ENCODE results near the gene NQO1.

GRCh38 chr16:69712914-69713581, 13.3 kb downstream of the NQO1 start:
- no peak for TF ChIP-seq POLR2AphosphoS5 (IDR thresholded peaks at IDR 0.05; ENCODE audit: low read depth, low read length)
- TF ChIP-seq PAX5 (IDR thresholded peaks at IDR 0.05; ENCODE audit: insufficient read depth, low read length, severe bottlenecking), result no peak
- TF ChIP-seq POLR2A (IDR thresholded peaks at IDR 0.05; ENCODE audit: low read depth, low read length), result no peak
- no peak for TF ChIP-seq TAF1 (IDR thresholded peaks at IDR 0.05; ENCODE audit: low read depth, low read length)
- TF ChIP-seq POU2F2 (IDR thresholded peaks at IDR 0.05; ENCODE audit: low read depth, low read length), result no peak

All from GM12891 (cell line).